Activated effector memory CD4-positive, alpha-beta T cell treated with anti-CD3 and anti-CD28 coated beads, Interleukin-2, amount 50 U/mL, for 16 hours (primary cell): ENCODE data around the gene PPM1M.

ENCODE experiments used
- DNase-seq: peaks from one replicate; pipeline ENCODE4 v3.0.0-alpha.2; 2020

PPM1M gene

GRCh38 chr3:52245322-52246263 lies at the start of gene PPM1M:
Gene PPM1M, plus strand, starts transcription at chr3:52245759. Its CDS starts 66 bp downstream, at chr3:52245825.
- DNase-seq, result peak; percentile 88

GRCh38 chr3:52195823-52196331 lies 49.7 kb upstream of the PPM1M start:
- DNase-seq, result no peak

- no peak for DNase-seq
These were observed 48.6 kb upstream of the PPM1M start for GRCh38 chr3:52196977-52197376.

GRCh38 chr3:52197499-52197841 lies 48.1 kb upstream of the PPM1M start:
- no peak for DNase-seq

GRCh38 chr3:52197842-52198625 lies 47.5 kb upstream of the PPM1M start, which contains the start of gene ALAS1:
Gene ALAS1, plus strand, starts transcription at chr3:52198160. Its CDS starts 1,082 bp downstream, at chr3:52199242.
- peak; percentile 98 for DNase-seq

- DNase-seq, result no peak
These were observed 46.6 kb upstream of the PPM1M start for GRCh38 chr3:52198643-52199608.

- DNase-seq, result no peak
These were observed 44.4 kb upstream of the PPM1M start for GRCh38 chr3:52200981-52201679.

- no peak for DNase-seq
These were observed 43.0 kb upstream of the PPM1M start for GRCh38 chr3:52202384-52203077.

- no peak for DNase-seq
These were observed 41.9 kb upstream of the PPM1M start for GRCh38 chr3:52203701-52204100.

- no peak for DNase-seq
These were observed 41.1 kb upstream of the PPM1M start for GRCh38 chr3:52204337-52205073.

- DNase-seq, result no peak
These were observed 39.7 kb upstream of the PPM1M start for GRCh38 chr3:52205727-52206372.

- DNase-seq, result no peak
These were observed 37.0 kb upstream of the PPM1M start for GRCh38 chr3:52208556-52208955.

- DNase-seq, result no peak
These were observed 35.5 kb upstream of the PPM1M start for GRCh38 chr3:52210037-52210436.

GRCh38 chr3:52210550-52211046 lies 35.0 kb upstream of the PPM1M start:
- DNase-seq, result no peak

GRCh38 chr3:52211268-52211891 lies 34.2 kb upstream of the PPM1M start:
- DNase-seq, result no peak

- DNase-seq, result no peak
These were observed 32.6 kb upstream of the PPM1M start for GRCh38 chr3:52213005-52213404.

- no peak for DNase-seq
These were observed 31.7 kb upstream of the PPM1M start for GRCh38 chr3:52213901-52214300.

- no peak for DNase-seq
These were observed 30.2 kb upstream of the PPM1M start for GRCh38 chr3:52215351-52215750.
